Neural cell (in vitro differentiated cells): Measurements from ENCODE around the gene FAM151B.

ENCODE experiments used
- CTCF ChIP-seq: fragments of 450-650 bp; IDR thresholded peaks from 2 replicates; pipeline ENCODE4 v1.5.1; 2014; ENCODE audit warnings: antibody characterized with exemption, mild to moderate bottlenecking, moderate library complexity; ENCODE audit not compliant: poor library complexity, severe bottlenecking
- EZH2 ChIP-seq: fragments of 200-600, 300-800 bp; shearing (Covaris generic), sonication (generic); IDR thresholded peaks from 2 replicates; pipeline ENCODE4 v1.6.1; 2014; ENCODE audit warnings: antibody characterized with exemption, low read length, borderline replicate concordance, mild to moderate bottlenecking; ENCODE audit not compliant: insufficient read depth, poor library complexity, severe bottlenecking
- POLR2AphosphoS5 ChIP-seq: IDR thresholded peaks from 2 replicates; pipeline ENCODE4 v1.6.1; 2012
- RAD21 ChIP-seq: fragments of 450-650 bp; conservative IDR thresholded peaks from 2 replicates; pipeline ENCODE4 v1.6.1; 2014; ENCODE audit warnings: antibody characterized with exemption, mild to moderate bottlenecking, moderate library complexity
- REST ChIP-seq: IDR thresholded peaks from 2 replicates; pipeline ENCODE4 v1.6.1; 2012; ENCODE audit warnings: borderline replicate concordance

- TF ChIP-seq EZH2 (no peak), POLR2AphosphoS5 (no peak), CTCF (no peak), RAD21 (no peak), REST (no peak)
Measured at GRCh38 chr5:80568251-80568650, 80.4 kb downstream of the FAM151B start.
